Measurements from ENCODE around the gene GPRIN3. TPM values are rescaled to one million over a fixed set of nuclear protein-coding genes. Genes with fewer than 3 reads are reported as not detected.

The GPRIN3 gene
- total RNA-seq, 1 experiment from 2014 or later = not detected

- TF ChIP-seq EZH2 (IDR thresholded peaks at IDR 0.05; ENCODE audit: borderline replicate concordance, low read depth, low read length, poor library complexity, severe bottlenecking) (no peak), CTCF (conservative IDR thresholded peaks at IDR 0.05; ENCODE audit: low read depth, low read length) (no peak)
- no TSS peak for BruUV-seq (replicated peaks)
- no peaks in the 10 kb centered on the region for H3K27me3 ChIP-seq (replicated peaks; ENCODE audit: insufficient read depth, low read depth, low read length, poor library complexity)
- H3K4me3 ChIP-seq (ENCODE audit: low read depth, low read length, poor library complexity, severe bottlenecking) = no peak overlapping the region
- H3K4me1 ChIP-seq (ENCODE audit: insufficient read depth, low read length, poor library complexity, severe bottlenecking) = no peaks in the 10 kb centered on the region
- H3K36me3 ChIP-seq (ENCODE audit: insufficient read depth, low read length, poor library complexity, severe bottlenecking) = no peaks in the 10 kb centered on the region
- DNase-seq (ENCODE audit: low spot score) = no peak
- CTCF ChIA-PET = no interaction called here
- intact Hi-C loops (cut with micrococcal nuclease; ENCODE audit: unreplicated experiment) = no loop called here
- POLR2A ChIA-PET (ENCODE audit: low non-redundant PET) = no interaction called here
- H3K9me3 ChIP-seq (ENCODE audit: low read depth, low read length, poor library complexity, severe bottlenecking) = no peaks in the 10 kb centered on the region
- H3K27ac ChIP-seq (ENCODE audit: low read depth, low read length, poor library complexity, severe bottlenecking) = no peak overlapping the region
Measured at GRCh38 chr4:89276296-89276695, 31.3 kb downstream of the GPRIN3 start.

DNA sequence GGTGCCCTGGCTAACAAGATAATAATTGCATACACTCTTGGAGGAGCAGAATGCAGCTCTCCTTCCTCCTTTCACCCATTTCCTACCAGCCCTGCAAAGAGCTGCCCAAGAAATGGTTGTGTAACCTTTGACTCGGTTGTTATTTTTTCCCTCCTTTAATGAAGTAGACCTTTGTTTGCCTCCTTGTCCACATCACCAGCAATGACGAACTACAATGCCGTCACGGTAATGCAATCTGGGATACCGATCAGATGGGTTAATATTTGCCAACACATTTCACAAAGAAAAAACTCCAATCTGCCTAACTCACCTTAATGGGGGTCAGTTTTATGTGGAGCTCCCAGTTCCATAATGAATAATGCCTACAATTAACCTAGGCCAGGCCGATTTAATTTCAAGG is 32.0 kb downstream of the GPRIN3 start:
- no peaks in the 10 kb centered on the region for H3K27me3 ChIP-seq (replicated peaks; ENCODE audit: insufficient read depth, low read depth, low read length, poor library complexity)
- no peaks in the 10 kb centered on the region for H3K36me3 ChIP-seq (ENCODE audit: insufficient read depth, low read length, poor library complexity, severe bottlenecking)
- ChIA-PET CTCF (no interaction called here), POLR2A (ENCODE audit: low non-redundant PET) (no interaction called here)
- no peaks in the 10 kb centered on the region for H3K4me1 ChIP-seq (ENCODE audit: insufficient read depth, low read length, poor library complexity, severe bottlenecking)
- BruUV-seq (replicated peaks) = no TSS peak
- no peak for DNase-seq (ENCODE audit: low spot score)
- H3K4me3 ChIP-seq (ENCODE audit: low read depth, low read length, poor library complexity, severe bottlenecking) = no peak overlapping the region
- H3K9me3 ChIP-seq (ENCODE audit: low read depth, low read length, poor library complexity, severe bottlenecking) = no peaks in the 10 kb centered on the region
- intact Hi-C loops (cut with micrococcal nuclease; ENCODE audit: unreplicated experiment) = no loop called here
- TF ChIP-seq CTCF (conservative IDR thresholded peaks at IDR 0.05; ENCODE audit: low read depth, low read length) = no peak
- no peak for TF ChIP-seq EZH2 (IDR thresholded peaks at IDR 0.05; ENCODE audit: borderline replicate concordance, low read depth, low read length, poor library complexity, severe bottlenecking)
- no peak overlapping the region for H3K27ac ChIP-seq (ENCODE audit: low read depth, low read length, poor library complexity, severe bottlenecking)

DNA sequence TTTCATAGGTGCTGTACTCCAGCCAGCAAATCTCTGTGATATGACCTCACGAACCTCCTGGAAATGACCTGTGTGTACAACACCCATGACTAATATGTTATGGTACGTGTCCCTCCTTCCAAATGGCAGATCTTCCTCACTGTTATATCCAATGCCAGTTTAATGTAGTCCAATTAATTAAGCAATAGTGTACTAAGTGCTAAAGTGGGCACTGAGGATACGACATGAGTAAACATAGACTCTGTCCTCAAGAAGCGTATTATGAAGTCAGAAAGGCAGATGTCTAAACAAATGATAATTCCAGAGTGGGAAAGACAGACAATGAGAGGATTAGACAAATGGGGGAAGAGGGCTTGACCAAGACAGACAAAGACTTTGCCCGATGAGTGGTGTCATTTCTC is 33.9 kb downstream of the GPRIN3 start:
- no peak overlapping the region for H3K4me3 ChIP-seq (ENCODE audit: low read depth, low read length, poor library complexity, severe bottlenecking)
- H3K27me3 ChIP-seq (replicated peaks; ENCODE audit: insufficient read depth, low read depth, low read length, poor library complexity) = no peaks in the 10 kb centered on the region
- no TSS peak for BruUV-seq (replicated peaks)
- no peaks in the 10 kb centered on the region for H3K4me1 ChIP-seq (ENCODE audit: insufficient read depth, low read length, poor library complexity, severe bottlenecking)
- H3K36me3 ChIP-seq (ENCODE audit: insufficient read depth, low read length, poor library complexity, severe bottlenecking) = no peaks in the 10 kb centered on the region
- TF ChIP-seq EZH2 (IDR thresholded peaks at IDR 0.05; ENCODE audit: borderline replicate concordance, low read depth, low read length, poor library complexity, severe bottlenecking) = no peak
- TF ChIP-seq CTCF (conservative IDR thresholded peaks at IDR 0.05; ENCODE audit: low read depth, low read length) = no peak
- ChIA-PET CTCF (no interaction called here), POLR2A (ENCODE audit: low non-redundant PET) (no interaction called here)
- no peaks in the 10 kb centered on the region for H3K9me3 ChIP-seq (ENCODE audit: low read depth, low read length, poor library complexity, severe bottlenecking)
- intact Hi-C loops (cut with micrococcal nuclease; ENCODE audit: unreplicated experiment) = no loop called here
- no peak for DNase-seq (ENCODE audit: low spot score)
- H3K27ac ChIP-seq (ENCODE audit: low read depth, low read length, poor library complexity, severe bottlenecking) = no peak overlapping the region

Data from A673 (cell line).